AG09319 (cell line): ENCODE measurements around the gene LRFN5.
"Not testable (repeated sequence)": the region's sequence is repeated elsewhere in the genome, so short reads cannot be mapped to it uniquely, and the experiment has no call there.

Experiments
- DNase-seq: peaks from one replicate; pipeline ENCODE4 v3.0.0-alpha.2; 2010; ENCODE audit warnings: low read depth; ENCODE audit errors: extremely low read depth
- CTCF ChIP-seq: IDR thresholded peaks from 2 replicates; pipeline ENCODE4 v1.5.1; 2011; ENCODE audit warnings: low read depth, mild to moderate bottlenecking, inconsistent platforms, low read length, moderate library complexity

The LRFN5 gene

GRCh38 chr14:41606532-41607303, at the start of gene LRFN5:
TSS of gene LRFN5 (plus strand) at chr14:41606876.
- TF ChIP-seq CTCF, result no peak
- DNase-seq, result no peak

- DNase-seq, result no peak
- TF ChIP-seq CTCF, result no peak
Measured at GRCh38 chr14:41558490-41558889, 48.2 kb upstream of the LRFN5 start.

GRCh38 chr14:41566864-41567263, 39.8 kb upstream of the LRFN5 start:
- DNase-seq, result not testable (repeated sequence)

- TF ChIP-seq CTCF, result no peak
- no peak for DNase-seq
Measured at GRCh38 chr14:41568979-41569378, 37.7 kb upstream of the LRFN5 start.

- no peak for DNase-seq
- no peak for TF ChIP-seq CTCF
Measured at GRCh38 chr14:41570415-41571155, 36.1 kb upstream of the LRFN5 start.

- DNase-seq, result no peak
- TF ChIP-seq CTCF, result no peak
Measured at GRCh38 chr14:41586237-41586636, 20.4 kb upstream of the LRFN5 start.

GRCh38 chr14:41597647-41598046, 9.0 kb upstream of the LRFN5 start:
- no peak for DNase-seq
- TF ChIP-seq CTCF, result no peak

GRCh38 chr14:41599805-41600385, 6.8 kb upstream of the LRFN5 start:
- not testable (repeated sequence) for DNase-seq
